Neural progenitor cell (in vitro differentiated cells): Measurements from ENCODE around the gene DSC3.

ENCODE experiments used
- EZH2 ChIP-seq: fragments of 200-600 bp; sonication (generic); IDR thresholded peaks from 2 replicates; pipeline ENCODE4 v1.6.1; 2017; ENCODE audit warnings: antibody characterized with exemption, mild to moderate bottlenecking, moderate library complexity
- TF ChIP-seq, protein P1 (sequence below): fragments of 200-600 bp; sonication (generic); IDR thresholded peaks from 2 replicates; pipeline ENCODE4 v1.5.1; 2017; ENCODE audit warnings: antibody characterized with exemption, mild to moderate bottlenecking

DNA sequence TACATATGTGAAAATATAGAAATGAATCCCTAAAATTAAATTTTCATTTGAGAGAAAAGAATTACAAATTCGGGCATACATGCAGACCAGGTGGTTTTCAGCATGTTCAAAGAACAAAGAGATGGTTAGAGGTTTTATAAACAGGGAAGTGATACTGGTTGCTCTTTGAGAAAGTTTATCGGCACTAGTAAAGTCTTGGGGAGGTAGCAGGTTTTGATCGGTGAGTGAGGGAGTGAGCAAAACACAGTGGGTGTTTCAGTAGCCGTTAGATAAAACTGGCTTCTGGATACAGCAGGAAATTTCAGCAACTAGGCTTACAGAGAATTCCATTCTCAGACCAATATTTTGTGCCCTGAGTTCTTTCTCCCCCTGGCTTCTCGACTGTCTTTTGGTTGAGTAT is 51.1 kb downstream of the DSC3 start:
- no peak for TF ChIP-seq EZH2
- TF ChIP-seq, protein P1, sequence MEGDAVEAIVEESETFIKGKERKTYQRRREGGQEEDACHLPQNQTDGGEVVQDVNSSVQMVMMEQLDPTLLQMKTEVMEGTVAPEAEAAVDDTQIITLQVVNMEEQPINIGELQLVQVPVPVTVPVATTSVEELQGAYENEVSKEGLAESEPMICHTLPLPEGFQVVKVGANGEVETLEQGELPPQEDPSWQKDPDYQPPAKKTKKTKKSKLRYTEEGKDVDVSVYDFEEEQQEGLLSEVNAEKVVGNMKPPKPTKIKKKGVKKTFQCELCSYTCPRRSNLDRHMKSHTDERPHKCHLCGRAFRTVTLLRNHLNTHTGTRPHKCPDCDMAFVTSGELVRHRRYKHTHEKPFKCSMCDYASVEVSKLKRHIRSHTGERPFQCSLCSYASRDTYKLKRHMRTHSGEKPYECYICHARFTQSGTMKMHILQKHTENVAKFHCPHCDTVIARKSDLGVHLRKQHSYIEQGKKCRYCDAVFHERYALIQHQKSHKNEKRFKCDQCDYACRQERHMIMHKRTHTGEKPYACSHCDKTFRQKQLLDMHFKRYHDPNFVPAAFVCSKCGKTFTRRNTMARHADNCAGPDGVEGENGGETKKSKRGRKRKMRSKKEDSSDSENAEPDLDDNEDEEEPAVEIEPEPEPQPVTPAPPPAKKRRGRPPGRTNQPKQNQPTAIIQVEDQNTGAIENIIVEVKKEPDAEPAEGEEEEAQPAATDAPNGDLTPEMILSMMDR, result no peak
